ENCODE results near the gene CEP72.

DNA sequence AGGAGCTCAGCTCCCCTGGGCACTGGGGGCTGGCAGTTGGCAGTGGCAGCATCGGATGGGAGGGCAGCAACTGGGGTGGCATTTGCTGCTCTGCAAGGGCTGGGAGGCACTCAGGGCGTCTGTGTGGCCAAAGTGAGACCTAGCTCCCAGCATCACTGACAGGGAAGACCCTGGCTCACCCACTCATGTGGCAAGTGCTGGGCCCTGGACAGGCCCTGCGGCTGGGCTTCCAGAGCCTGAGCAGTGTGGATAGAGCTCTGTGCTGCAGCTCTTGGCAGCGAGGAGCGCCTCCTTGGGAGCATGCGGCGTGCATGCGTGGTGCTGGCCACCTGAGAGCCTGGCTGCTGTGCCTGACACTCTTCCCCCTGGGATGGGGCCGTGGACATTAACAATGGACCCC is 10.2 kb downstream of the CEP72 start:
- TF ChIP-seq, protein P1, sequence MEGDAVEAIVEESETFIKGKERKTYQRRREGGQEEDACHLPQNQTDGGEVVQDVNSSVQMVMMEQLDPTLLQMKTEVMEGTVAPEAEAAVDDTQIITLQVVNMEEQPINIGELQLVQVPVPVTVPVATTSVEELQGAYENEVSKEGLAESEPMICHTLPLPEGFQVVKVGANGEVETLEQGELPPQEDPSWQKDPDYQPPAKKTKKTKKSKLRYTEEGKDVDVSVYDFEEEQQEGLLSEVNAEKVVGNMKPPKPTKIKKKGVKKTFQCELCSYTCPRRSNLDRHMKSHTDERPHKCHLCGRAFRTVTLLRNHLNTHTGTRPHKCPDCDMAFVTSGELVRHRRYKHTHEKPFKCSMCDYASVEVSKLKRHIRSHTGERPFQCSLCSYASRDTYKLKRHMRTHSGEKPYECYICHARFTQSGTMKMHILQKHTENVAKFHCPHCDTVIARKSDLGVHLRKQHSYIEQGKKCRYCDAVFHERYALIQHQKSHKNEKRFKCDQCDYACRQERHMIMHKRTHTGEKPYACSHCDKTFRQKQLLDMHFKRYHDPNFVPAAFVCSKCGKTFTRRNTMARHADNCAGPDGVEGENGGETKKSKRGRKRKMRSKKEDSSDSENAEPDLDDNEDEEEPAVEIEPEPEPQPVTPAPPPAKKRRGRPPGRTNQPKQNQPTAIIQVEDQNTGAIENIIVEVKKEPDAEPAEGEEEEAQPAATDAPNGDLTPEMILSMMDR (IDR thresholded peaks at IDR 0.05; ENCODE audit: low read depth, low read length, missing input control), result no peak
- TF ChIP-seq RAD21 (IDR thresholded peaks at IDR 0.05) (no peak), TAF1 (conservative IDR thresholded peaks at IDR 0.05) (no peak), YY1 (IDR thresholded peaks at IDR 0.05) (no peak), JUND (IDR thresholded peaks at IDR 0.05) (no peak), GABPA (IDR thresholded peaks at IDR 0.05 in 1 of 2, conservative IDR thresholded peaks at IDR 0.05 in 1 of 2) (no peak), EGR1 (IDR thresholded peaks at IDR 0.05; ENCODE audit: low read depth in 2 of 2) (no peak)
- TF ChIP-seq, protein P2, sequence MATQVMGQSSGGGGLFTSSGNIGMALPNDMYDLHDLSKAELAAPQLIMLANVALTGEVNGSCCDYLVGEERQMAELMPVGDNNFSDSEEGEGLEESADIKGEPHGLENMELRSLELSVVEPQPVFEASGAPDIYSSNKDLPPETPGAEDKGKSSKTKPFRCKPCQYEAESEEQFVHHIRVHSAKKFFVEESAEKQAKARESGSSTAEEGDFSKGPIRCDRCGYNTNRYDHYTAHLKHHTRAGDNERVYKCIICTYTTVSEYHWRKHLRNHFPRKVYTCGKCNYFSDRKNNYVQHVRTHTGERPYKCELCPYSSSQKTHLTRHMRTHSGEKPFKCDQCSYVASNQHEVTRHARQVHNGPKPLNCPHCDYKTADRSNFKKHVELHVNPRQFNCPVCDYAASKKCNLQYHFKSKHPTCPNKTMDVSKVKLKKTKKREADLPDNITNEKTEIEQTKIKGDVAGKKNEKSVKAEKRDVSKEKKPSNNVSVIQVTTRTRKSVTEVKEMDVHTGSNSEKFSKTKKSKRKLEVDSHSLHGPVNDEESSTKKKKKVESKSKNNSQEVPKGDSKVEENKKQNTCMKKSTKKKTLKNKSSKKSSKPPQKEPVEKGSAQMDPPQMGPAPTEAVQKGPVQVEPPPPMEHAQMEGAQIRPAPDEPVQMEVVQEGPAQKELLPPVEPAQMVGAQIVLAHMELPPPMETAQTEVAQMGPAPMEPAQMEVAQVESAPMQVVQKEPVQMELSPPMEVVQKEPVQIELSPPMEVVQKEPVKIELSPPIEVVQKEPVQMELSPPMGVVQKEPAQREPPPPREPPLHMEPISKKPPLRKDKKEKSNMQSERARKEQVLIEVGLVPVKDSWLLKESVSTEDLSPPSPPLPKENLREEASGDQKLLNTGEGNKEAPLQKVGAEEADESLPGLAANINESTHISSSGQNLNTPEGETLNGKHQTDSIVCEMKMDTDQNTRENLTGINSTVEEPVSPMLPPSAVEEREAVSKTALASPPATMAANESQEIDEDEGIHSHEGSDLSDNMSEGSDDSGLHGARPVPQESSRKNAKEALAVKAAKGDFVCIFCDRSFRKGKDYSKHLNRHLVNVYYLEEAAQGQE (IDR thresholded peaks at IDR 0.05), result no peak
- TF ChIP-seq, protein P3, sequence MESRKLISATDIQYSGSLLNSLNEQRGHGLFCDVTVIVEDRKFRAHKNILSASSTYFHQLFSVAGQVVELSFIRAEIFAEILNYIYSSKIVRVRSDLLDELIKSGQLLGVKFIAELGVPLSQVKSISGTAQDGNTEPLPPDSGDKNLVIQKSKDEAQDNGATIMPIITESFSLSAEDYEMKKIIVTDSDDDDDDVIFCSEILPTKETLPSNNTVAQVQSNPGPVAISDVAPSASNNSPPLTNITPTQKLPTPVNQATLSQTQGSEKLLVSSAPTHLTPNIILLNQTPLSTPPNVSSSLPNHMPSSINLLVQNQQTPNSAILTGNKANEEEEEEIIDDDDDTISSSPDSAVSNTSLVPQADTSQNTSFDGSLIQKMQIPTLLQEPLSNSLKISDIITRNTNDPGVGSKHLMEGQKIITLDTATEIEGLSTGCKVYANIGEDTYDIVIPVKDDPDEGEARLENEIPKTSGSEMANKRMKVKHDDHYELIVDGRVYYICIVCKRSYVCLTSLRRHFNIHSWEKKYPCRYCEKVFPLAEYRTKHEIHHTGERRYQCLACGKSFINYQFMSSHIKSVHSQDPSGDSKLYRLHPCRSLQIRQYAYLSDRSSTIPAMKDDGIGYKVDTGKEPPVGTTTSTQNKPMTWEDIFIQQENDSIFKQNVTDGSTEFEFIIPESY (IDR thresholded peaks at IDR 0.05), result no peak
